ENCODE data around the gene EIF4G1. TPM values are rescaled to one million over a fixed set of nuclear protein-coding genes. Genes with fewer than 3 reads are reported as not detected.

EIF4G1 gene
- total and polyA plus RNA-seq, 2 donors (not counting 3 experiments of a cell fraction or from before 2014, with no cell fraction given) = 355 to 532 TPM

- Histone ChIP-seq H3K27ac (ENCODE audit: insufficient read depth, low read depth, low read length) (peak overlapping the region; percentile 99), H3K27me3 (ENCODE audit: control insufficient read depth in 2 of 2, insufficient read depth in 2 of 2, low read length in 2 of 2) (no peaks in the 10 kb centered on the region), H3K36me3 (ENCODE audit: control insufficient read depth in 2 of 2, extremely low read depth in 1 of 2, insufficient read depth in 2 of 2, low read length in 2 of 2) (peaks cover 10 to 24% of the 10 kb centered on the region in 2 experiments), H3K4me3 (replicated peaks in 1 of 3; ENCODE audit: insufficient read depth in 1 of 3, low read depth in 1 of 3, low read length in 3 of 3) (peak overlapping the region in 1 of 3 experiments; percentile 21), H3K79me2 (ENCODE audit: control insufficient read depth, insufficient read depth, low read length) (peaks cover 44% of the 10 kb centered on the region), H3K4me2 (ENCODE audit: insufficient read depth, low read length) (peak overlapping the region; percentile 73), H3K9me3 (replicated peaks; ENCODE audit: control insufficient read depth, insufficient read depth, low read length) (no peaks in the 10 kb centered on the region), H3K9me1 (replicated peaks; ENCODE audit: control insufficient read depth, extremely low read depth, insufficient read depth, low read length) (no peaks in the 10 kb centered on the region), H4K20me1 (replicated peaks; ENCODE audit: control insufficient read depth, extremely low read depth, insufficient read depth, low read length) (no peaks in the 10 kb centered on the region), H3K4me1 (ENCODE audit: control insufficient read depth, extremely low read depth, insufficient read depth, low read length) (peaks cover 64% of the 10 kb centered on the region), H3K9ac (replicated peaks; ENCODE audit: extremely low read depth, insufficient read depth, low read length) (peak overlapping the region; percentile 60), H2AFZ (ENCODE audit: low read depth, low read length) (peak overlapping the region; percentile 24)
- ChIA-PET POLR2A (no interaction called here), CTCF (interaction anchor here (1.0 to 2.2 kb wide), 11 partner anchors 9 to 176 kb away, joined by 3 to 7 read pairs (median 4); partner anchors contain the start of genes CLCN2 and POLR2H)
- TF ChIP-seq, protein P1, sequence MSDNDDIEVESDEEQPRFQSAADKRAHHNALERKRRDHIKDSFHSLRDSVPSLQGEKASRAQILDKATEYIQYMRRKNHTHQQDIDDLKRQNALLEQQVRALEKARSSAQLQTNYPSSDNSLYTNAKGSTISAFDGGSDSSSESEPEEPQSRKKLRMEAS (IDR thresholded peaks at IDR 0.05; ENCODE audit: insufficient read depth, insufficient read length) = no peak
- TF ChIP-seq MYC (IDR thresholded peaks at IDR 0.05; ENCODE audit: low read depth, low read length) (no peak), GATA2 (IDR thresholded peaks at IDR 0.05; ENCODE audit: insufficient read depth, insufficient read length, low read depth, low read length) (no peak)
- FAIRE-seq (no peak), DNase-seq (ENCODE audit: low read depth, low spot score) (no peak)
- BruUV-seq (replicated peaks) = TSS peak; percentile 46
- intact Hi-C loops (cut with micrococcal nuclease) (loop anchor here (1.0 to 10.0 kb wide), 2 partner anchors 24 to 1597 kb away; partner anchors contain the start of gene TRA2B), dilution Hi-C loops (cut with MboI; ENCODE audit: extremely low pct_ligation_motif_present, low sequenced_read_pairs) (no loop called here)
Measured at GRCh38 chr3:184337981-184338380, 23.6 kb downstream of the EIF4G1 start.

DNA sequence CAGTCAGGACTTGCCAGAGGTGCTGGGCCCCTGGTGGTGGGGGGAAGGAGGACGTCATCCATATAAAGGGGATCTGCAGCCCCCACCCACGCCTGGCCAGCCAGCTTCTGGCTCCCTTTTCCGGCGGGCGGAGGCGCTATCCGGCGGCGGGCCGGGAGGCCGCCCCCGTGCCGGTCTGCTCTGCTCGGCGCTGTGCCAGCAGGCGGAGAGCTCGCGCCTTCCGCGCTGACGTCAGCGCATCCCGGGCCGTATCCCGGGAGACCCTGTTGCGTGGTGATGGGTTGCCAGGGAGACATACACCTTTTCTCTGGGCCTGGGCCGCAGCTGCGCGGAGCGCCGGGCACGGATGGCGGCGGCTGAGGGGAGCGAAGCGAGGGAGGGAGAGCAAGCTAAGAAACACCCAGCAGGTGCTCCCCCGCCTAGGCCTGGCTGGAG, 24.1 kb downstream of the EIF4G1 start:
- H3K36me3 ChIP-seq (ENCODE audit: control insufficient read depth in 2 of 2, extremely low read depth in 1 of 2, insufficient read depth in 2 of 2, low read length in 2 of 2) = peaks cover 6 to 26% of the 10 kb centered on the region in 2 experiments
- peak overlapping the region in 2 of 3 experiments; percentile 4 to 21 for H3K4me3 ChIP-seq (replicated peaks in 1 of 3; ENCODE audit: insufficient read depth in 1 of 3, low read depth in 1 of 3, low read length in 3 of 3)
- DNase-seq (ENCODE audit: low read depth, low spot score) = peak; percentile 84
- peak overlapping the region; percentile 99 for H3K27ac ChIP-seq (ENCODE audit: insufficient read depth, low read depth, low read length)
- peaks cover 58% of the 10 kb centered on the region for H3K4me1 ChIP-seq (ENCODE audit: control insufficient read depth, extremely low read depth, insufficient read depth, low read length)
- ChIA-PET POLR2A (no interaction called here), CTCF (interaction anchor here (1.0 to 2.2 kb wide), 8 partner anchors 8 to 33 kb away, joined by 3 to 7 read pairs (median 4); partner anchors contain the start of genes CLCN2 and POLR2H)
- no peaks in the 10 kb centered on the region for H3K27me3 ChIP-seq (ENCODE audit: control insufficient read depth in 2 of 2, insufficient read depth in 2 of 2, low read length in 2 of 2)
- H3K9me3 ChIP-seq (replicated peaks; ENCODE audit: control insufficient read depth, insufficient read depth, low read length) = no peaks in the 10 kb centered on the region
- intact Hi-C loops (cut with micrococcal nuclease) (loop anchor here (1.0 to 10.0 kb wide), 2 partner anchors 24 to 1596 kb away; partner anchors contain the start of gene TRA2B), dilution Hi-C loops (cut with MboI; ENCODE audit: extremely low pct_ligation_motif_present, low sequenced_read_pairs) (no loop called here)
- peak overlapping the region; percentile 73 for H3K4me2 ChIP-seq (ENCODE audit: insufficient read depth, low read length)
- no TSS peak for BruUV-seq (replicated peaks)
- peak overlapping the region; percentile 60 for H3K9ac ChIP-seq (replicated peaks; ENCODE audit: extremely low read depth, insufficient read depth, low read length)
- H4K20me1 ChIP-seq (replicated peaks; ENCODE audit: control insufficient read depth, extremely low read depth, insufficient read depth, low read length) = no peaks in the 10 kb centered on the region
- TF ChIP-seq GATA2 (IDR thresholded peaks at IDR 0.05; ENCODE audit: insufficient read depth, insufficient read length, low read depth, low read length) = no peak
- TF ChIP-seq, protein P2, sequence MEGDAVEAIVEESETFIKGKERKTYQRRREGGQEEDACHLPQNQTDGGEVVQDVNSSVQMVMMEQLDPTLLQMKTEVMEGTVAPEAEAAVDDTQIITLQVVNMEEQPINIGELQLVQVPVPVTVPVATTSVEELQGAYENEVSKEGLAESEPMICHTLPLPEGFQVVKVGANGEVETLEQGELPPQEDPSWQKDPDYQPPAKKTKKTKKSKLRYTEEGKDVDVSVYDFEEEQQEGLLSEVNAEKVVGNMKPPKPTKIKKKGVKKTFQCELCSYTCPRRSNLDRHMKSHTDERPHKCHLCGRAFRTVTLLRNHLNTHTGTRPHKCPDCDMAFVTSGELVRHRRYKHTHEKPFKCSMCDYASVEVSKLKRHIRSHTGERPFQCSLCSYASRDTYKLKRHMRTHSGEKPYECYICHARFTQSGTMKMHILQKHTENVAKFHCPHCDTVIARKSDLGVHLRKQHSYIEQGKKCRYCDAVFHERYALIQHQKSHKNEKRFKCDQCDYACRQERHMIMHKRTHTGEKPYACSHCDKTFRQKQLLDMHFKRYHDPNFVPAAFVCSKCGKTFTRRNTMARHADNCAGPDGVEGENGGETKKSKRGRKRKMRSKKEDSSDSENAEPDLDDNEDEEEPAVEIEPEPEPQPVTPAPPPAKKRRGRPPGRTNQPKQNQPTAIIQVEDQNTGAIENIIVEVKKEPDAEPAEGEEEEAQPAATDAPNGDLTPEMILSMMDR (IDR thresholded peaks at IDR 0.05; ENCODE audit: extremely low read depth in 1 of 2, insufficient read depth in 1 of 2, low read depth in 1 of 2, low read length in 2 of 2) = peak in 1 of 2 donors; percentile 28
- no peak for TF ChIP-seq JUN (IDR thresholded peaks at IDR 0.05; ENCODE audit: borderline replicate concordance, insufficient read depth, insufficient read length, low read depth)
- TF ChIP-seq FOS (IDR thresholded peaks at IDR 0.05; ENCODE audit: borderline replicate concordance, insufficient read depth, low read length) = no peak
- TF ChIP-seq EZH2 (IDR thresholded peaks at IDR 0.05; ENCODE audit: borderline replicate concordance, low read depth, low read length, severe bottlenecking) = no peak
- TF ChIP-seq, protein P1 (IDR thresholded peaks at IDR 0.05; ENCODE audit: insufficient read depth, insufficient read length) = peak; percentile 40
- no peak for TF ChIP-seq MYC (IDR thresholded peaks at IDR 0.05; ENCODE audit: low read depth, low read length)
- TF ChIP-seq POLR2A (IDR thresholded peaks at IDR 0.05; ENCODE audit: low read depth, low read length) = peak; percentile 27
- TF ChIP-seq POLR2AphosphoS5 (IDR thresholded peaks at IDR 0.05; ENCODE audit: insufficient read depth, low read depth, low read length) = peak; percentile 56
- H3K9me1 ChIP-seq (replicated peaks; ENCODE audit: control insufficient read depth, extremely low read depth, insufficient read depth, low read length) = no peaks in the 10 kb centered on the region
- peak; percentile 87 for FAIRE-seq
- peak overlapping the region; percentile 24 for H2AFZ ChIP-seq (ENCODE audit: low read depth, low read length)
- H3K79me2 ChIP-seq (ENCODE audit: control insufficient read depth, insufficient read depth, low read length) = peaks cover 39% of the 10 kb centered on the region
